Measurements from ENCODE around the gene KCNIP1. TPM values are rescaled to one million over a fixed set of nuclear protein-coding genes. Genes with fewer than 3 reads are reported as not detected.
A peak's percentile ranks its signal among the peaks of the same experiment; 100 is the strongest.

Gene KCNIP1
- total RNA-seq, 3 donors from 2014 or later = not detected

- Mint-ChIP-seq H3K36me3 (ENCODE audit: insufficient read depth) (no peaks in the 10 kb centered on the region), H3K4me1 (ENCODE audit: low read depth) (no peaks in the 10 kb centered on the region), H3K9me3 (no peaks in the 10 kb centered on the region), H3K27me3 (ENCODE audit: low read depth) (peaks cover 3% of the 10 kb centered on the region), H3K4me3 (no peak overlapping the region)
- ATAC-seq (no peak), DNase-seq (no peak)
Observed at GRCh38 chr5:170611449-170612090, 107.8 kb downstream of the KCNIP1 start.

- Mint-ChIP-seq H3K36me3 (ENCODE audit: insufficient read depth) (no peaks in the 10 kb centered on the region), H3K9me3 (no peaks in the 10 kb centered on the region), H3K27me3 (ENCODE audit: low read depth) (peaks cover 3% of the 10 kb centered on the region), H3K4me3 (no peak overlapping the region), H3K4me1 (ENCODE audit: low read depth) (no peaks in the 10 kb centered on the region)
- DNase-seq (no peak), ATAC-seq (no peak)
Observed at GRCh38 chr5:170612256-170612678, 108.4 kb downstream of the KCNIP1 start.

- Mint-ChIP-seq H3K4me3 (no peak overlapping the region), H3K27me3 (ENCODE audit: low read depth) (no peaks in the 10 kb centered on the region), H3K4me1 (ENCODE audit: low read depth) (no peaks in the 10 kb centered on the region), H3K36me3 (ENCODE audit: insufficient read depth) (no peaks in the 10 kb centered on the region), H3K9me3 (no peaks in the 10 kb centered on the region)
- DNase-seq (no peak), ATAC-seq (no peak)
Observed at GRCh38 chr5:170614065-170614490, 110.3 kb downstream of the KCNIP1 start.

- H3K27me3 Mint-ChIP-seq (ENCODE audit: low read depth) = no peaks in the 10 kb centered on the region
- no peak overlapping the region for H3K4me3 Mint-ChIP-seq
- H3K4me1 Mint-ChIP-seq (ENCODE audit: low read depth) = no peaks in the 10 kb centered on the region
- no peaks in the 10 kb centered on the region for H3K36me3 Mint-ChIP-seq (ENCODE audit: insufficient read depth)
- ATAC-seq (peak; percentile 50 to 56), DNase-seq (no peak)
- H3K9me3 Mint-ChIP-seq = no peaks in the 10 kb centered on the region
Observed at GRCh38 chr5:170614720-170615119, 110.9 kb downstream of the KCNIP1 start.

GRCh38 chr5:170617533-170618490 is 114.0 kb downstream of the KCNIP1 start:
- Mint-ChIP-seq H3K36me3 (ENCODE audit: insufficient read depth) (no peaks in the 10 kb centered on the region), H3K9me3 (no peaks in the 10 kb centered on the region), H3K27me3 (ENCODE audit: low read depth) (no peaks in the 10 kb centered on the region), H3K4me3 (no peak overlapping the region), H3K4me1 (ENCODE audit: low read depth) (no peaks in the 10 kb centered on the region)
- ATAC-seq = no peak
- no peak for DNase-seq

GRCh38 chr5:170619869-170620268 is 116.0 kb downstream of the KCNIP1 start:
- Mint-ChIP-seq H3K4me1 (ENCODE audit: low read depth) (no peaks in the 10 kb centered on the region), H3K4me3 (no peak overlapping the region), H3K27me3 (ENCODE audit: low read depth) (peaks cover 6% of the 10 kb centered on the region), H3K36me3 (ENCODE audit: insufficient read depth) (no peaks in the 10 kb centered on the region), H3K9me3 (no peaks in the 10 kb centered on the region)
- DNase-seq (no peak), ATAC-seq (peak in 1 of 2 donors; percentile 13)

GRCh38 chr5:170622933-170623332 is 119.1 kb downstream of the KCNIP1 start:
- peaks cover 6% of the 10 kb centered on the region for H3K27me3 Mint-ChIP-seq (ENCODE audit: low read depth)
- DNase-seq (no peak), ATAC-seq (no peak)
- H3K36me3 Mint-ChIP-seq (ENCODE audit: insufficient read depth) = no peaks in the 10 kb centered on the region
- H3K4me1 Mint-ChIP-seq (ENCODE audit: low read depth) = no peaks in the 10 kb centered on the region
- no peak overlapping the region for H3K4me3 Mint-ChIP-seq
- no peaks in the 10 kb centered on the region for H3K9me3 Mint-ChIP-seq

- H3K4me1 Mint-ChIP-seq (ENCODE audit: low read depth) = no peaks in the 10 kb centered on the region
- H3K9me3 Mint-ChIP-seq = no peaks in the 10 kb centered on the region
- H3K4me3 Mint-ChIP-seq = no peak overlapping the region
- H3K36me3 Mint-ChIP-seq (ENCODE audit: insufficient read depth) = no peaks in the 10 kb centered on the region
- DNase-seq = no peak
- no peak for ATAC-seq
- peaks cover 6% of the 10 kb centered on the region for H3K27me3 Mint-ChIP-seq (ENCODE audit: low read depth)
Observed at GRCh38 chr5:170623576-170624181, 119.9 kb downstream of the KCNIP1 start.

- H3K9me3 Mint-ChIP-seq = no peaks in the 10 kb centered on the region
- no peak for DNase-seq
- ATAC-seq = no peak
- H3K36me3 Mint-ChIP-seq (ENCODE audit: insufficient read depth) = no peaks in the 10 kb centered on the region
- H3K4me3 Mint-ChIP-seq = no peak overlapping the region
- H3K4me1 Mint-ChIP-seq (ENCODE audit: low read depth) = no peaks in the 10 kb centered on the region
- peaks cover 6% of the 10 kb centered on the region for H3K27me3 Mint-ChIP-seq (ENCODE audit: low read depth)
Observed at GRCh38 chr5:170625221-170626165, 121.7 kb downstream of the KCNIP1 start.

GRCh38 chr5:170626507-170627150 is 122.8 kb downstream of the KCNIP1 start:
- Mint-ChIP-seq H3K4me1 (ENCODE audit: low read depth) (no peaks in the 10 kb centered on the region), H3K4me3 (no peak overlapping the region), H3K9me3 (no peaks in the 10 kb centered on the region), H3K36me3 (ENCODE audit: insufficient read depth) (no peaks in the 10 kb centered on the region), H3K27me3 (ENCODE audit: low read depth) (peaks cover 6% of the 10 kb centered on the region)
- no peak for ATAC-seq
- DNase-seq = no peak

- no peak overlapping the region for H3K4me3 Mint-ChIP-seq
- peaks cover under 1% of the 10 kb centered on the region for H3K4me1 Mint-ChIP-seq (ENCODE audit: low read depth)
- H3K27me3 Mint-ChIP-seq (ENCODE audit: low read depth) = peaks cover 6% of the 10 kb centered on the region
- no peaks in the 10 kb centered on the region for H3K36me3 Mint-ChIP-seq (ENCODE audit: insufficient read depth)
- no peak for ATAC-seq
- DNase-seq = no peak
- H3K9me3 Mint-ChIP-seq = no peaks in the 10 kb centered on the region
Observed at GRCh38 chr5:170627271-170627670, 123.5 kb downstream of the KCNIP1 start.

GRCh38 chr5:170628028-170628427 is 124.2 kb downstream of the KCNIP1 start:
- Mint-ChIP-seq H3K4me1 (ENCODE audit: low read depth) (peaks cover 6% of the 10 kb centered on the region), H3K27me3 (ENCODE audit: low read depth) (peaks cover 6% of the 10 kb centered on the region), H3K9me3 (no peaks in the 10 kb centered on the region), H3K36me3 (ENCODE audit: insufficient read depth) (no peaks in the 10 kb centered on the region), H3K4me3 (no peak overlapping the region)
- DNase-seq (no peak), ATAC-seq (no peak)
